Measurements from ENCODE around the gene CCAR1. TPM values are rescaled to one million over a fixed set of nuclear protein-coding genes. Genes with fewer than 3 reads are reported as not detected.

CCAR1 gene
- total and polyA plus RNA-seq, 7 donors: 12.0 to 69.2 (median 37.6) TPM

GRCh38 chr10:68742397-68742796, 21.4 kb downstream of the CCAR1 start:
- no peaks in the 10 kb centered on the region for H3K27me3 ChIP-seq
- 78 to 79% methylated on average over 6 of the region's 6 CpGs for WGBS, 2 donors
- H3K27ac ChIP-seq: no peak overlapping the region
- TF ChIP-seq POLR2AphosphoS5 (IDR thresholded peaks at IDR 0.05) (no peak), POLR2A (IDR thresholded peaks at IDR 0.05) (no peak), EP300 (IDR thresholded peaks at IDR 0.05) (no peak), CTCF (IDR thresholded peaks at IDR 0.05) (no peak)
- H3K4me3 ChIP-seq: no peak overlapping the region
- peaks cover 24 to 100% (median 65%) of the 10 kb centered on the region in 4 donors for H3K36me3 ChIP-seq
- no peaks in the 10 kb centered on the region for H3K9me3 ChIP-seq
- intact Hi-C loops (cut with DNase I): no loop called here
- DNase-seq: no peak
- no peaks in the 10 kb centered on the region for H3K4me1 ChIP-seq

- DNase-seq: no peak
- 88 to 92% methylated on average over 2 of the region's 2 CpGs for WGBS, 2 donors
- H3K27me3 ChIP-seq: no peaks in the 10 kb centered on the region
- TF ChIP-seq CTCF (IDR thresholded peaks at IDR 0.05): no peak
- no peak for TF ChIP-seq POLR2A (IDR thresholded peaks at IDR 0.05)
- TF ChIP-seq POLR2AphosphoS5 (IDR thresholded peaks at IDR 0.05): no peak
- TF ChIP-seq EP300 (IDR thresholded peaks at IDR 0.05): no peak
- H3K27ac ChIP-seq: no peak overlapping the region
- no peaks in the 10 kb centered on the region for H3K9me3 ChIP-seq
- H3K4me3 ChIP-seq: no peak overlapping the region
- H3K36me3 ChIP-seq: peaks cover 44 to 100% (median 78%) of the 10 kb centered on the region in 4 donors
- no peaks in the 10 kb centered on the region for H3K4me1 ChIP-seq
- intact Hi-C loops (cut with DNase I): loop anchor here (10.0 kb wide), 1 partner anchor 162 kb away; no protein-coding TSS in a partner anchor
These were observed 31.8 kb downstream of the CCAR1 start for GRCh38 chr10:68752711-68753350.

- TF ChIP-seq POLR2A (IDR thresholded peaks at IDR 0.05): no peak
- no peak for TF ChIP-seq POLR2AphosphoS5 (IDR thresholded peaks at IDR 0.05)
- no peak for TF ChIP-seq CTCF (IDR thresholded peaks at IDR 0.05)
- no peak for TF ChIP-seq EP300 (IDR thresholded peaks at IDR 0.05)
- intact Hi-C loops (cut with DNase I): loop anchor here (10.0 kb wide), 1 partner anchor 159 kb away; no protein-coding TSS in a partner anchor
- H3K27ac ChIP-seq: no peak overlapping the region
- peaks cover 22 to 100% (median 76%) of the 10 kb centered on the region in 4 donors for H3K36me3 ChIP-seq
- no peaks in the 10 kb centered on the region for H3K9me3 ChIP-seq
- no peak overlapping the region for H3K4me3 ChIP-seq
- WGBS, 2 donors: 93 to 94% methylated on average over 12 of the region's 12 CpGs
- H3K27me3 ChIP-seq: no peaks in the 10 kb centered on the region
- no peak for DNase-seq
- H3K4me1 ChIP-seq: no peaks in the 10 kb centered on the region
These were observed 35.2 kb downstream of the CCAR1 start for GRCh38 chr10:68756246-68756645.

GRCh38 chr10:68756766-68757165, 35.7 kb downstream of the CCAR1 start:
- intact Hi-C loops (cut with DNase I): loop anchor here (10.0 kb wide), 1 partner anchor 158 kb away; no protein-coding TSS in a partner anchor
- peaks cover 22 to 100% (median 77%) of the 10 kb centered on the region in 4 donors for H3K36me3 ChIP-seq

More at GRCh38 chr10:68756766-68757165, 35.7 kb downstream of the CCAR1 start:
- TF ChIP-seq POLR2AphosphoS5 (IDR thresholded peaks at IDR 0.05): no peak
- TF ChIP-seq POLR2A (IDR thresholded peaks at IDR 0.05): no peak
- TF ChIP-seq EP300 (IDR thresholded peaks at IDR 0.05): no peak
- no peak for TF ChIP-seq CTCF (IDR thresholded peaks at IDR 0.05)
- 91 to 92% methylated on average over 3 of the region's 3 CpGs for WGBS, 2 donors
- Histone ChIP-seq H3K4me1 (no peaks in the 10 kb centered on the region), H3K27ac (no peak overlapping the region), H3K4me3 (no peak overlapping the region), H3K27me3 (no peaks in the 10 kb centered on the region), H3K9me3 (no peaks in the 10 kb centered on the region)
- no peak for DNase-seq

All from sigmoid colon (tissue), 7 donors.